ENCODE data around the gene CCDC69.

The CCDC69 gene

GRCh38 chr5:151139646-151140045, 84.2 kb downstream of the CCDC69 start:
- Histone ChIP-seq H3K9me3 (no peaks in the 10 kb centered on the region), H3K4me1 (no peaks in the 10 kb centered on the region), H3K36me3 (peaks cover 12% of the 10 kb centered on the region), H3K27me3 (no peaks in the 10 kb centered on the region), H3K4me3 (ENCODE audit: low read depth, low read length) (no peak overlapping the region)
- no peak for TF ChIP-seq CTCF (IDR thresholded peaks at IDR 0.05; ENCODE audit: low read depth, low read length)
- DNase-seq, result no peak

- Histone ChIP-seq H3K36me3 (peaks cover 12% of the 10 kb centered on the region), H3K4me3 (ENCODE audit: low read depth, low read length) (no peak overlapping the region)
These were observed 84.9 kb downstream of the CCDC69 start for GRCh38 chr5:151139015-151139414.

GRCh38 chr5:151138114-151138513, 85.8 kb downstream of the CCDC69 start:
- peaks cover 12% of the 10 kb centered on the region for H3K36me3 ChIP-seq
- H3K9me3 ChIP-seq, result no peaks in the 10 kb centered on the region
- no peaks in the 10 kb centered on the region for H3K4me1 ChIP-seq

More at GRCh38 chr5:151139015-151139414, 84.9 kb downstream of the CCDC69 start:
- TF ChIP-seq CTCF (IDR thresholded peaks at IDR 0.05; ENCODE audit: low read depth, low read length), result no peak
- Histone ChIP-seq H3K9me3 (no peaks in the 10 kb centered on the region), H3K27me3 (no peaks in the 10 kb centered on the region), H3K4me1 (no peaks in the 10 kb centered on the region)
- no peak for DNase-seq

GRCh38 chr5:151137067-151137825, 86.6 kb downstream of the CCDC69 start:
- no peaks in the 10 kb centered on the region for H3K4me1 ChIP-seq
- TF ChIP-seq CTCF (IDR thresholded peaks at IDR 0.05; ENCODE audit: low read depth, low read length), result no peak
- no peaks in the 10 kb centered on the region for H3K27me3 ChIP-seq
- no peak overlapping the region for H3K4me3 ChIP-seq (ENCODE audit: low read depth, low read length)
- H3K36me3 ChIP-seq, result peaks cover 12% of the 10 kb centered on the region
- H3K9me3 ChIP-seq, result no peaks in the 10 kb centered on the region
- DNase-seq, result no peak

More at GRCh38 chr5:151138114-151138513, 85.8 kb downstream of the CCDC69 start:
- no peak overlapping the region for H3K4me3 ChIP-seq (ENCODE audit: low read depth, low read length)
- TF ChIP-seq CTCF (IDR thresholded peaks at IDR 0.05; ENCODE audit: low read depth, low read length), result no peak
- H3K27me3 ChIP-seq, result no peaks in the 10 kb centered on the region
- no peak for DNase-seq

GRCh38 chr5:151134228-151134627, 89.7 kb downstream of the CCDC69 start:
- H3K27me3 ChIP-seq, result no peaks in the 10 kb centered on the region
- H3K36me3 ChIP-seq, result peaks cover 17% of the 10 kb centered on the region
- TF ChIP-seq CTCF (IDR thresholded peaks at IDR 0.05; ENCODE audit: low read depth, low read length), result no peak
- H3K9me3 ChIP-seq, result no peaks in the 10 kb centered on the region
- no peaks in the 10 kb centered on the region for H3K4me1 ChIP-seq
- DNase-seq, result no peak
- H3K4me3 ChIP-seq (ENCODE audit: low read depth, low read length), result no peak overlapping the region

- Histone ChIP-seq H3K36me3 (peaks cover 9% of the 10 kb centered on the region), H3K4me3 (ENCODE audit: low read depth, low read length) (no peak overlapping the region), H3K9me3 (no peaks in the 10 kb centered on the region), H3K4me1 (no peaks in the 10 kb centered on the region), H3K27me3 (no peaks in the 10 kb centered on the region)
- DNase-seq, result no peak
- no peak for TF ChIP-seq CTCF (IDR thresholded peaks at IDR 0.05; ENCODE audit: low read depth, low read length)
These were observed 90.9 kb downstream of the CCDC69 start for GRCh38 chr5:151132963-151133362.

Data from BE2C (cell line).